Measurements from ENCODE around the gene IGF1R.

The IGF1R gene

GRCh38 chr15:98792117-98792516 lies 143.8 kb downstream of the IGF1R start:
- no peak for DNase-seq (ENCODE audit: low read depth in 3 of 3, low spot score in 1 of 3)

- no peak for DNase-seq (ENCODE audit: low read depth in 3 of 3, low spot score in 1 of 3)
Observed at GRCh38 chr15:98794211-98794610, 145.9 kb downstream of the IGF1R start.

DNA sequence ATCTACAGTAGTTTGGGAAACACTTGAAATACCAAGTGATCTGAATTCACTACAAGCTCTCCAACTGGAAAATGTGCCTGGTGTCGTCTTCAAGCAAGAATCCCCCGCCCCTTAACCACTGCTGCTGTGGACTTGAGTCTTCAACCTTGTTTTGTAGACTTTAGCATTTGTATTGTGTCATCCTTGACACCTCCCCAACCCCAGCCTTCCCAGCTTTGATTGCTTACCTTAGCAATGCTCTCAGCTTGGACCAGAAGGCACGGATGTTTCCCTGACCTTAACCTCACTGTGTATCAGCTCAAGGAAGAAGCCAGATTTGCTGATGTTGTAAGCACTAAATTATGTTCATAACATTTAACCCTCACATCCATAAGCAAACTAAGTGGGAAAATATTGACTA lies 146.4 kb downstream of the IGF1R start:
- no peak for DNase-seq (ENCODE audit: low read depth in 3 of 3, low spot score in 1 of 3)

- DNase-seq (ENCODE audit: low read depth in 3 of 3, low spot score in 1 of 3), result no peak
Observed at GRCh38 chr15:98795980-98796379, 147.6 kb downstream of the IGF1R start.

- DNase-seq (ENCODE audit: low read depth in 3 of 3, low spot score in 1 of 3), result no peak
Observed at GRCh38 chr15:98796685-98797357, 148.5 kb downstream of the IGF1R start.

DNA sequence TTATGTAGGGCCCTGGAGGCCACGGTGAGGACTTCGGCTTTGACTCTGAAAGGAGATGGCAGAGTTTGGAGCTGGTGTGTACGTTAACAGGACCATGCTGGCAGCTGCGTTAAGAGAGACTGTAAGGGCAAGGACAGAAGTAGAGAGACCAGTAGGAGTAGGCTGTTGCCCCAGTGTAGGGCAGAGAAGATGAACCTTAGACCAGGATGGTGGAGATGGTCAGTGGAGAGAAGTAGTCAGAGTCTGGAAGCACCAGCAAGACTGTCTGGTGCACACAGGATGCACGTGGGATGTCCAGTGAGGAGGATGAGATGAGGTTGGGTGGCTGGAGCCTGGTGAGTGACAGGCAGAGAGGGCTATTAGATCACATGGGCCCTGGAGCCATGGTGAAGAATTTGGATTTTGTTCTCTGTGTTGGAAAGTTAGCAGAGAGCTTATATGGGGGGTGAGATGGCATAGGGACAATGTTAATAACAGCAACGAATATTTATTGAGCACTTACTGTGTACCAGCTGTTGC lies 150.1 kb downstream of the IGF1R start:
- no peak for DNase-seq (ENCODE audit: low read depth in 3 of 3, low spot score in 1 of 3)

GRCh38 chr15:98799461-98800390 lies 151.4 kb downstream of the IGF1R start:
- DNase-seq (ENCODE audit: low read depth in 3 of 3, low spot score in 1 of 3), result no peak

DNA sequence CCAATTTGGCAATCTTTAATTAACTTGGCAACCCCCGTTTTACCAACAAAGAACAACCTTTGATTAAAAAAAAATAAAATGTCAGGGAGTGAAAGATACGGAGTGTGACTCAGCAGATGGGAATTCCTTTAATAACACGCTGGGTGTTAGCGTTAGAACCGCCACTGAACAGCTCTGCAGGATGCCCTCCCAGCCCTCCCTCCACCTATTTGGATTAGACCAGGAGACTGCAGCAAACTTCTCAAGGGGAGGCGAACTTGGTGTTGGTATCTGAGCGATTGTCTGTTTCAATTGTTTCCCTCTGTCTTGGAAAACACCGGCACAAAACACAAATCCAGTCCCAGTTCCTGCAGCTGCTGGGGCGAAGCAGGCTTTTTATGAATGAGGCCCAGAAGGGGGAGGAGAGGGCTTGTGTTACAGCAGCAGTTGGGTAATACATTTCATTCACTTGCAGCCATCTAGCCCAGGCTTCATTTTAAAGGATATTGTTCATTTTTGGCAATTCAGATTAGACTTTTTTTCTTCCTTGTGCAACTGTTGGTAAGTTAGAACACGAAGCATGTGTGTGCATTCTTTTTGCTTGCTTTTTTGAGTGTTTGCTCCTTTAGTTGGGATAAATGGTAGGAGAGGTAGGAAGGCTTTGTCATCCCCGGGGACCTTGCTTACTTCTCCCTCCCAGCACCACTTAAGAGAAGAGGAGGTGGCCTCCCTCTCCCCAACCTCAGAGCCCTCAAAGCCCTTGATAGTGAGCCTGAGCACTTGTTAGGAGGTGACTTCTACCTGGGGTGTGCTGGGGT lies 152.3 kb downstream of the IGF1R start:
- no peak for DNase-seq (ENCODE audit: low read depth in 3 of 3, low spot score in 1 of 3)

- no peak for DNase-seq (ENCODE audit: low read depth in 3 of 3, low spot score in 1 of 3)
Observed at GRCh38 chr15:98801234-98801561, 152.9 kb downstream of the IGF1R start.

DNA sequence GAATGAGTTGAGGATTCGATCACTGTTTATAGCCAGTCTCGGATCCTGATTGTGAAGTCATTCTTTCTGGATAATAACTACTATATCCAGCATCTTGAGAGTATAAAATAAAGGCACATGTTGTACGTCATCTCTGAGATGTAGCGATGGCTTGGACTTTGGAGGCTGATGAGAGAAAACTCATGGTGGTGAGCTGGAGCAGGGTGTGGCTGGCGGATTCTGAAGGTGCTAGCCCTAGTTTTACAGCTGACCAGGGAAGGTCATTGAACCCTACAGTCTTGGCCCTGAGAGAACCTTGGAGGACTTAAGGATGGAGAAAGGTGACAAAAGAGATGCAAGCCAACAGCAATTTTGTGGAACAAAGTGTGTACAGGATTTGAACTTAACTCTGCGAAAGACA lies 153.8 kb downstream of the IGF1R start:
- DNase-seq (ENCODE audit: low read depth in 3 of 3, low spot score in 1 of 3), result no peak

DNA sequence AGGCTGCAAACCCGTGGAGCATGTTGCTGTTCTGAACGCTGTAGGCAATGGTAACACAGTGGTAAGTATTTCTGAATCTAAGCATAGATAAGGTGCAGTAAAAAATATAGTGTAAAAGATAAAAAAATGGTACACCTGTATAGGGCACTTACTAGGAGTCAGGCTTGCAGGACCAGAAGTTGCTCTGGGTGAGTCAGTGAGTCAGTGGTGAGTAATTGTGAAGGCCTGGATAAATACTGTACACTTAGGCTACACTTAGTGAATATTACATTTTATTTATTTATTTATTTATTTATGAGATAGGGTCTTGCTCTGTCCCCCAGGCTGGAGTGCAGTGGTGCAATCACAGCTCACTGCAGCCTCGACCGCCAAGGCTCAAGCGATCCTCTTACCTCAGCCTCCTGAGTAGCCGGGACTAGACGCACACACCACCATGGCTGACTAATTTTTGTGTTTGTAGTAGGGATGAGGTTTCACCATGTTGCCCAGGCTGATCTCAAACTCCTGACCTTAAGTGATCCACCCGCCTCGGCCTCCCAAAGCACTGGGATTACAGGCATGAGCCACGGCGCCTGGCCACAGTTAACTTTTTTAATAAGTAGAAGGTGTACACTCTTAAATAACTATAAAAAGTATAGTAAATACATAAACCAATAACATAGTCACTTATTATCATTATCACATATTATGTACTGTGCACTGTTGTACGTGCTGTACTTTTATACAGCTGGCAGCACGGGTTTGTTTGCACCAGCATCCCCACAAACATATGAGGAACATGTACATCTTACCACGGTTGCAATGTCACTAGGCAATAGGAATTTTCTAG lies 155.1 kb downstream of the IGF1R start:
- no peak for DNase-seq (ENCODE audit: low read depth in 3 of 3, low spot score in 1 of 3)

DNA sequence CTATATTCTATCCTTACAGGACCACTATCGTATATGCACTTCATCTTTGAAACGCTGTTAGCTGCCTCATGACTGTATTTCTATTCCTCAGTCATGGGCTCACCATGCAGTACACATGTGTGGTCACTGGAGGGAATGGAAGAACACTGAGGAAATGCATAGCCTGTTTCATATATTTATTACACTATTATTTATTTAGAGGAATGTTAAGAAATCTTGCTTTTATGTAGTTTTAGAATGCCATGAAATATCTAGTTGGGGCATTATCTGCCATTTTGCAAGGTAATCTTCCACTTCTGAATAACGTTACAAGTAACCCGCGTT lies 155.7 kb downstream of the IGF1R start:
- DNase-seq (ENCODE audit: low read depth in 3 of 3, low spot score in 1 of 3), result no peak

GRCh38 chr15:98805434-98806274 lies 157.3 kb downstream of the IGF1R start:
- DNase-seq (ENCODE audit: low read depth in 3 of 3, low spot score in 1 of 3), result no peak

DNA sequence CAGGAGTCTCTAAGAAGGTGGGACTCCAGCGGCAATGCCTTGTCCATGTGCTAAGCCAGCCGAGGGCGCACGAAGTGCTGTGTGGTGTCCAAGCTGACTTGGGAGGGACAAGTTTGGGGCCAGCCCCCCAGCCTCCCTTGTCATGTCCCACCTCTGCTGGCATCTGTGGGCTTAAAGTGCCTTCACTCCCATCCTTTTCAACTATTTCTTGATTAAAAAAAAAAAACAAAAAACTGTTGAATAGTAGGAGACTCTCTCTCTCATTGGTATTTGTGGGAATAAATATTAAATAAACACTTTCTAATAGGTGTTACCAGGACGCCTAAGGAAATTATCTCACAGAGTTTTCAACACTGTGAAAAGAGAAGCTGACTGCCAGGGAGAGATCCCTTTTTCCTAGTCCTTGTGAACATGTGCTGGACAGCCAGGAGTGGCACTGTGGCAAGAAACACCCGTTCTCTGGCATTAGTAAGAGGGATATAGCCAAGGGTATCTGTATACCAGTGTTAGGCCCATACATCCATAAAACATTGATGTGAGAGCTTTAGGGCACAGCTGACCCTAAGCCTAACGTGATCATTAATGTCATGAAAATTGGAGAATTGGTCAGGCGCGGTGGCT lies 158.0 kb downstream of the IGF1R start:
- no peak for DNase-seq (ENCODE audit: low read depth in 3 of 3, low spot score in 1 of 3)

GRCh38 chr15:98807262-98807661 lies 158.9 kb downstream of the IGF1R start:
- no peak for DNase-seq (ENCODE audit: low read depth in 3 of 3, low spot score in 1 of 3)

DNA sequence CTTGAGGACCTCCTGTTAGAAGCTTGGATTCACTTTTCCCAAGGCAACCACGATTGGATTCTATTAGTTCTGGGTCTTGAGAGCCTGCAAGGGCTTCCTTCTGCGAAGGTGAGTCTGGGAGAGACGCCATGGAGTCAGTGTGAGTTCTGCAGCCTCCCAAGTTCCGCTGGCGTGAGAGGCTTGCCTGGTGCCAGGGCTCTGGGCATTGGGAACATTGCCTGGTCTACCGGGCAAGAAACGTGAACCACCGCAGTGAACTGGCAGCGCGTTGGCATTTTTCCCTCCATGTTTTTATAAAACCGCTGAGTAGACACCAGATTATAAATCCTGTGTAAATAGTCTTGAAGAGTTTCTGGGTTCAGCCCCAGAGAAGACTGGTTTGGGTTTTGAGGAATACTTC lies 160.9 kb downstream of the IGF1R start:
- no peak for DNase-seq (ENCODE audit: low read depth in 3 of 3, low spot score in 1 of 3)

GRCh38 chr15:98812716-98813446 lies 164.5 kb downstream of the IGF1R start:
- DNase-seq (ENCODE audit: low read depth in 3 of 3, low spot score in 1 of 3), result no peak

- no peak for DNase-seq (ENCODE audit: low read depth in 3 of 3, low spot score in 1 of 3)
Observed at GRCh38 chr15:98813951-98814350, 165.6 kb downstream of the IGF1R start.

GRCh38 chr15:98815207-98815606 lies 166.9 kb downstream of the IGF1R start:
- no peak for DNase-seq (ENCODE audit: low read depth in 3 of 3, low spot score in 1 of 3)

Data from stimulated activated CD4-positive, alpha-beta T cell treated with anti-CD3 and anti-CD28 coated beads, TNF-alpha, amount 100 ng/mL, for 1 hour (primary cell).